Activated naive CD4-positive, alpha-beta T cell (primary cell): ENCODE results near the gene ITGB2.

Experiments
- DNase-seq, 4 experiments: peaks; one replicate each; lab custom pipeline; 2025; lab: John Stamatoyannopoulos, UW

The ITGB2 gene

DNA sequence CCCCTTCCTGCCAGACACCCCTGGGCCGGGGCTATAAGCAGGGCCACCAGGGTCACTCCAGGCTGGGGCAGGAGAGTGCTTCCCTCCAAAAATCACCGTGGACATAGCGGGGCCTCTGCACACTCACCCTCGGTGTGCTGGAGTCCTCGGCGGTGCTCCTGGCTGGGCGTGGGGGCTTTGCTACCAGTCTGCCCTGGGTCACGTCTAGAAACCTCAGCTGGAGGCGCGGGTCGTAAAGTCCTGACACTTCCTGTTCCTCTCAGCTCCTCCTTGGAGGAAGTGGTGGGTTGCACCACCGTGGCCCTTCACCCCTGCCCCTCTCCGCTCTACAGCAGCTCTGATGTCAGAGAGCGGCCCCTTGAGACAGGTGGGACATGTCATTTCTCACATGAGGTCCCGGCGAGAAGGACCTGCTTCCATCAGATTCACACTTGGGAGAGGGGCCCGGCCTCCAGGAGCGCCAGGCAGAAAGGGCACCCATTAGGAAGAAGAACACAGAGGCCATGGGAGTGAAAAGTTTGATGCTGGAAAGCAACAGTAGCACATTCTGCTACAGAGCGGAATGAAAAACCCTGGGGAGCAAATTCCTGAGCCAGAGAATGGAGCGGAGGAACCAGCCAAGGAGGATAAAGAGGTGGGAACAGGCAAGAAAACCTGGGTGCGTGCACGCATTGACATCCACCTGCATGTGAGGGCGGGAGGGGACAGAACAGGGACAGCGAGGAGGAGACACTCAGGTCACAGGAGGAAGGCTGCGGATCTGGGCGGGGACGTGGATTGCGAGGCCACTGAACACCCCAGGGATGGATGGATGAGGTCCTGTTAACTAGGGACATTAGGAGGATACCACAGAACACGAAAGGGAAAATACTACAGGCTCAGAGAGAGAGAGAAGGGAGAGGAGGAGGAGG, at the start of gene ITGB2:
ITGB2 (minus strand) TSS at position 206 of the 911 bp plus-strand sequence. CDS start 10,117 bp downstream, outside the sequence.
- peak in 2 of 4 experiments; percentile 30 to 46 for DNase-seq

- DNase-seq = no peak
Measured at GRCh38 chr21:44969931-44970755, 49.4 kb upstream of the ITGB2 start.

GRCh38 chr21:44969066-44969670, 48.5 kb upstream of the ITGB2 start:
- DNase-seq = no peak

DNA sequence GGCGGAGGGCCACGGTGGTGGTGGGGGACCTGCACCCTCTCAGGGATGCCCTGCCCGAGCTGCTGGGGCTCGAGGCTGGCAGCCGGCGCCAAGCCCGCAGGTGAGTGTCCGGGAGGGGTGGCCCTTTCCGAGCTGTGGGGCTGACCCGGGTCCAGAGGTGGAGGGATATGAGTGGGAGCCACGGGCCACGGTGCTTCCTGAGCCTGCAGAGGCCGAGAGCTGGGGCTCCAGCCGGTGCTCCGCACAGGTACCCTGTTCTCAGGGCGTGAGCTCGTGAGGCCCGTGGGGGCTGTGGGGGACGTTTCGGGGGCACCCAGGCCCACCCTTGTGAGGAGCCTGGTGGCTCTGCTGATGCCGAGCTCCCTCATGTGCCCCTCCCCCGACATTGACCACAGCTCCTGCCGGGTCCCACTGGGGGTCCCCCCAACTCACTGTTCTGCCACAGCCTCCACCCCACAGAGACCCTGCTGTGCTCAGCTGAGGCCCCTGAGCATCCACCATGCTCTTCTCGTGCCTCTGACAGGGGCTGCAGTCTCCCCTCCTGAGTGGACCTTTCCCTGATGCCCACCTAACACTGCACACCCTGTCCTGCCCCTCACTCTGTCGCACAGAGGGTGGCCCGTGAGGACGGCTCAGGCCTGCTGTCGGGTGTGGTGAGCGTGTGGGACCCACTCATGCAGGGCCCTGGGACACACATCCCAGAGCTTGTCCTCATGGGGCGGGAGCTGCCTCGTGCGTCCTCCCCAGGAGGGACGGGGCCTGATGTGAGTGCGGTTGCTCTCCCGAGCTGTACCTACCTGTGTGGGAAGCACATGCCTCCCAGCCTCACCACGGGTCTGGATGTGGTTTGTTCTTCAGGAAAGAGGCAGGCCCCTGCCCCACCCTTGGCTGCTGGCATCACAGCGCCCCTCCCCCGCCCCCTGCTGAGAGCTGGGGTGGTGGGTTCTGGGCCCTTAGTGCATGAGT, 46.7 kb upstream of the ITGB2 start:
- DNase-seq = no peak

GRCh38 chr21:44966135-44967081, 45.7 kb upstream of the ITGB2 start:
- DNase-seq = no peak

DNA sequence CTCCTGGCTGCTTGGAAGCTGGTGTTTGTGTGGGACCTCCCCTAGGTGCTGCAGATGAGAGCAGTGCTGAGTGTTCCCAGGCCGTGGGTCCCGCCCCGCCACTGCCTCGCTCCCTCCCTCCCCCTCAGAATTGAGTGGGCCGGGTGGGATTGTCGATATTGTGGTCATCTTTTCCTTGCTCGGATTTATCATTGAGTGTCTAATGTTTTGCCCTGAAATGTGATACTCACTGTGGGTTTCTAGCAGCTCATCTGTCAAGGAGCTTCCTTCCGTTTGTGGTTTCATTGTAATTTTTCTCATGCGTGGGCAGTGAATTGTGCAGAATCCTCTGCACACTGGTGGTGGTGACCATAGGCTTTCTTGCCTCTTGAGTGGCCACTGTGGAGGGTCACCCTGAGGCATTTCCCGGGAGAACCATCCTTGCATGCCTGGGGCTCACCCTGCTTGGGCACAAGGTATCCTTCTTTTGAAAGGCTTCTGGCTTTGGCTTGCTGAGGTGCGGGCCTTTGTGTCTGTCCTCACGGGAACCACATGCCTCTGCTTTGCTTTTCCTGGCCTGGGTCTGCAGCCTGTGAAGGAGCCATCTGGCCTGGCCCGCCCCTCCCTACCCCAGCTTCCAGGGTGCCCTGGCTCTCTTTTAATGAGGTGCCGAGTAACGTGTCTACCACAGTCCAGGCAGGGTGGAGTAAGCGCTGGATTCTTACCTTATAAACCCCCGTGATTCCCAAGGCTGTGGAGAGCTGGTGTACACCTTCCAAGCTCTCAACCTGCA, 44.7 kb upstream of the ITGB2 start:
- DNase-seq = no peak

DNA sequence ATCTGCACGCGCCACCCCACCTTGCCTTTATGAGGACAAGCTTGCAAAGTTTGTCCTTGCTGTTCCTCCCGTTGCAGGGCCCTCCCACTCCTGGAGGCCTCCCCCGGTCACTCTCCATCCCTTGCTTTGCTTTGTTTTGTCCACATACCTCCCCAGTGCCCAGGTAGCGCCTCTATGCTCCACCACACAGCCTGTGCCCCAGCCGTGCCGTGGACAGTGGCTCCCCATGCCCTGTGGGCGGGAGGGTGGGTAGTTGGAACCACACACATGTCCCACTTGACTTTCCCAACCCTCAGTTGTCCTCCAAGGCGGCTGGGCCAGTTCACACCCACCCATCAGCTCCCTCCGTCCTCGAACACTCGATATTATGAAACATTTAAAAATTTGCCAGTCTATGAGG, 43.7 kb upstream of the ITGB2 start:
- no peak for DNase-seq

DNA sequence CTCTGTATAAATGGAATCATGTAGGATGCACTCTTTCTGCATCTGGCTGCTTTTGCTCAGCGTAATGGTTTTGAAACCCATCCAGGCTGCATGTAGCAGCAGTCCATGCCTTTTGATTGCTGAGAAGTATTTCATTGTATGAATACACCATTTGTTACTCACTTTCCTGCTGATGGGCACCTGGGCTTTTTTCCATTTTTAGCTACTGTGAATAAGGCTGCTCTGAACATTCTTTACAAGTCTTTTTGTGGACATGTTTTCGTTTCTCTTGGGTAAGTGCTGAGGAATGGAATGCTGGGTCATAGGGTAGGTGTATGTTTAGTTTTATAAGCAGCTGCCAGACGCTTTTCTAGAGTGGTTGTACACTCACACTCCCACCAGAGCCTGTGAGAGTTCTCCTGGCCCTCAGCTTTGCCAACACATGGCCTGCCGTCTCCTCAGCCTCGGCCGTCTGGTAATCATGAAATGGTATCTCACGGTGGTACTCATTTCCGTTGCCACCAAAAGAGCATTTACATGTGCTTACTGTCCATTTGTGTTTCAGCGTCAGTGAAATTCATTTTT, 41.8 kb upstream of the ITGB2 start:
- no peak for DNase-seq

GRCh38 chr21:44960141-44961092, 39.7 kb upstream of the ITGB2 start:
- DNase-seq = no peak

GRCh38 chr21:44959376-44960091, 38.8 kb upstream of the ITGB2 start:
- DNase-seq = no peak

- no peak for DNase-seq
Measured at GRCh38 chr21:44958471-44959191, 37.9 kb upstream of the ITGB2 start.

DNA sequence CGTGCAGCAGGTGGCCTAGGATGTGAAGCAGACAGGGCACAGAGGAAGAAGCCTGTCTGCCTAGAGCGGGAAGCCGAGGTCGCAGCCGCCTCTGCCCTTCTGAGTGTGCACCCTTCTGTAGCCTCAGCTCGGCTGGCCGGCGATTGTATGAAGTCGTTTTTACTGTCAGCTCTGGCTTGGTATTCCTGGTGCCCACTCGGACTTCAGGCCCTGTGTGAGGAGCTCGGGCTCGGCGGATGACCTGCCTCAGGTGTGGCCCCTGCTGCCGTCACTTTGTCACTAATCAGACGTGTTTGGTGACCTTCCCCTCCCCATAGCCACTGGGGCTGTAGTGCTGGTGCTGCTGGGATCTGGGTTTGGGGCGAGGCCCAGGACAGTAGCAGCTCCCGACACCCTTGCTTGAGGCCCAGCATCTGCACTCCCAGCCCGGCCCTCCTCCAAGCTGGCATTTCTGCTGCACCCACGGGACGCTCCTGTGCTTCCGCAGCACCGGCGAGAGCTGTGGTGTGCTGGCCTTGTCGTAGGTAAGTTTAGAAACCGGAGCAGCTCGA, 37.3 kb upstream of the ITGB2 start:
- no peak for DNase-seq

DNA sequence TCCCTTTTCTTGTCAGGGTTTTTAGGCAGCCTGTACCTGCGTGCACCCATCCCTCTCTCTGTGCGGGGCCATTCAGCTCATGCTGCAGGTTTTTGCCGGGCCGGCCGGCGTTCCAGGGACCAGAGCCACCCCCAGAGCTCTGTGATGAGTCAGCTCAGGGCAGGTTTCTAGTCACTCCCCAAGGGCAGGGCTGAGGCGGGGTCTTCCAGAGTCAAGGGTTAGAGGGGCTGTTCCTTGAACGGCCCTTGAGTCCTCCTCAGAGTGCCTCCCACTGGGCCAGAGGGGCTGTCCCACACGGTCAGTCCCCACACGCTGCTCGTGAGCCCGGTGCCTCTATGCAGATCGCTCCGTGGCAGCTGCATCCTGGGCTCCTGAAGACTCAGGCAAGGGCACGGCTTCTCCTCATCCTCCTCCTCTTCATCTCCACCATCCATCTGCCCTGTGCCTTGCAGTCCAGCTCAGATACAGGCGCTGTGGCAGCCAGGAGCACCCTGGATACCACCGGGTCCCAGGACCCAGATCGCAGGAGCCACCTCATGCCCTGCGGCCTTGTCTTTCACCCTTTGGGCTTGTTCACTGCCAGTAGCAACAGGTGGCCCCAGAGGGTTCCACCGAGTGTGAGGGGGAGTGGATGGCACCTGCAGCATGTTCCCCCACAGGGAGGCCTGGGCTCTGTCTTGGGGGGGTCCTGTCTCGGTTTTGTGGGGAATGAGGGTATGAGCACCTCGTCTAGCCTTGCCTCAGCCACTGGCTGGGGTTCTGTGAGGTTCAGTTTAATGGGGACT, 36.5 kb upstream of the ITGB2 start:
- no peak for DNase-seq

GRCh38 chr21:44956356-44957046, 35.8 kb upstream of the ITGB2 start:
- DNase-seq = no peak

- DNase-seq = no peak
Measured at GRCh38 chr21:44955798-44956175, 35.1 kb upstream of the ITGB2 start.
